Memory B cell (primary cell): ENCODE measurements around the gene MOV10L1.
"Not testable (repeated sequence)": the region's sequence is repeated elsewhere in the genome, so short reads cannot be mapped to it uniquely, and the experiment has no call there.

Source experiments
- ATAC-seq: fragments of 150-1000 bp; cut with Tn5 transposase; 2 replicates; pipeline ENCODE4 v1.10.0; 2021; ENCODE audit warnings: low read depth, mild to moderate bottlenecking, moderate library complexity
- DNase-seq, 2 donors: peaks; one replicate each; pipeline ENCODE4 v3.0.0; 2022; ENCODE audit warnings: low spot score in 2 of 2
- H3K27ac Mint-ChIP-seq: one replicate; pipeline ENCODE4 v1.8.0; 2022; ENCODE audit warnings: mild to moderate bottlenecking, moderate library complexity, mixed read lengths
- H3K27me3 Mint-ChIP-seq: one replicate; pipeline ENCODE4 v1.8.0; 2022; ENCODE audit warnings: mixed read lengths
- H3K36me3 Mint-ChIP-seq: one replicate; pipeline ENCODE4 v1.8.0; 2022; ENCODE audit warnings: mild to moderate bottlenecking, mixed read lengths
- H3K4me1 Mint-ChIP-seq: one replicate; pipeline ENCODE4 v1.8.0; 2022; ENCODE audit warnings: mixed read lengths
- H3K4me3 Mint-ChIP-seq: one replicate; pipeline ENCODE4 v1.8.0; 2022; ENCODE audit warnings: mild to moderate bottlenecking, moderate library complexity, mixed read lengths
- H3K9me3 Mint-ChIP-seq: one replicate; pipeline ENCODE4 v1.8.0; 2022; ENCODE audit warnings: mixed read lengths

The MOV10L1 gene

DNA sequence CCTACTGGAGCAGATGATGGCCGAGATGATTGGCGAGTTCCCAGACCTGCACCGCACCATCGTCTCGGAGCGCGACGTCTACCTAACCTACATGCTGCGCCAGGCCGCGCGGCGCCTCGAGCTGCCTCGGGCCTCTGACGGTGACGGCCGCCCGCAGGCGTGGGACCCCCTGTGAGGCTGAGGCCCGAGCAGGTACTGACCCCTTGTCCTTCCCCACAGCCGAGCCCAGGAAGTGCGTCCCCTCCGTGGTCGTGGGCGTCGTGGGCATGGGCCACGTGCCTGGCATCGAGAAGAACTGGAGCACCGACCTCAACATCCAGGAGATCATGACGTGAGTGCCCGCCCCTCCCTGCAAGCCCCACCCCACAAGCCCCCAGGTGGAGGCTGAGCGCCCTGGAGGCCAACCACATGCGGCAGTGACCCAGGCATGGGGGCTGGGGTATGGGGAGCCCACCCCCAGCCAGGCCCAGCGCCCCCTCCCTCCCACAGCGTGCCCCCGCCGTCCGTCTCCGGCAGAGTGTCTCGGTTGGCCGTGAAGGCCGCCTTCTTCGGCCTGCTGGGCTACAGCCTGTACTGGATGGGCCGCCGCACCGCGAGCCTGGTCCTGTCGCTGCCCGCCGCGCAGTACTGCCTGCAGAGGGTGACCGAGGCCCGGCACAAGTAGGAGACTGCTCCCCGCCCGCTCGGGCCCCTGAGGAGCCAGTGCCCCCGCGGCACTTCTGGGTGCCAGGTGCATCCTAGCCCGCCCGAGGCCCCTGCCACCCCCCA, 108.2 kb downstream of the MOV10L1 start:
- Mint-ChIP-seq H3K4me1 (peaks cover 4% of the 10 kb centered on the region), H3K27ac (no peak overlapping the region), H3K4me3 (no peak overlapping the region), H3K9me3 (no peaks in the 10 kb centered on the region), H3K27me3 (no peaks in the 10 kb centered on the region), H3K36me3 (peaks cover under 1% of the 10 kb centered on the region)
- ATAC-seq (no peak), DNase-seq (no peak)

DNA sequence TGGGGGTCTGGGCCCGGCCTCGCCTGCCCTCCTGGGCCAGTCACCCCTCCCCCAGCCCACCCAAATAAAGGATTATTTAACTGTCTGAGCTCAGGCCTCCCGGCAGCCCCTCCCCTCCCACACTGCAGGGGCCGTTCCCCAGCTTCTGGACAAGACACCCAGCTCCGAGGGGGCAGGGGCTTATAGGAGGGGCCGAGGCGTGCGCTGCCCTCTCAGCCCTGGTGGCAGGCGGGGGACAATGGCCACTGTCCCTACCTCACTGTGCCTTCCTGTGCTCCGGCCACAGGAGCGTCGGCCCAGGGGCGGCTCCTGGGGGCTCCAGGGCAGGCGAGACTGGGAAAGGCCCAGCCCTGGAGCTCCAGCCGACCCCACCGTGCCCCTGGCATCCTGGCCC, 108.8 kb downstream of the MOV10L1 start:
- H3K4me3 Mint-ChIP-seq, result no peak overlapping the region
- H3K36me3 Mint-ChIP-seq, result peaks cover 5% of the 10 kb centered on the region
- H3K9me3 Mint-ChIP-seq, result no peaks in the 10 kb centered on the region
- DNase-seq (no peak), ATAC-seq (no peak)
- H3K4me1 Mint-ChIP-seq, result peaks cover 3% of the 10 kb centered on the region
- no peaks in the 10 kb centered on the region for H3K27me3 Mint-ChIP-seq
- no peak overlapping the region for H3K27ac Mint-ChIP-seq

- Mint-ChIP-seq H3K4me1 (peaks cover 5% of the 10 kb centered on the region), H3K36me3 (peaks cover 5% of the 10 kb centered on the region), H3K27me3 (no peaks in the 10 kb centered on the region), H3K9me3 (no peaks in the 10 kb centered on the region), H3K27ac (peak overlapping the region; percentile 85), H3K4me3 (peak overlapping the region; percentile 75)
- no peak for DNase-seq
- ATAC-seq, result no peak
Measured at GRCh38 chr22:50199251-50199721, 109.5 kb downstream of the MOV10L1 start.

DNA sequence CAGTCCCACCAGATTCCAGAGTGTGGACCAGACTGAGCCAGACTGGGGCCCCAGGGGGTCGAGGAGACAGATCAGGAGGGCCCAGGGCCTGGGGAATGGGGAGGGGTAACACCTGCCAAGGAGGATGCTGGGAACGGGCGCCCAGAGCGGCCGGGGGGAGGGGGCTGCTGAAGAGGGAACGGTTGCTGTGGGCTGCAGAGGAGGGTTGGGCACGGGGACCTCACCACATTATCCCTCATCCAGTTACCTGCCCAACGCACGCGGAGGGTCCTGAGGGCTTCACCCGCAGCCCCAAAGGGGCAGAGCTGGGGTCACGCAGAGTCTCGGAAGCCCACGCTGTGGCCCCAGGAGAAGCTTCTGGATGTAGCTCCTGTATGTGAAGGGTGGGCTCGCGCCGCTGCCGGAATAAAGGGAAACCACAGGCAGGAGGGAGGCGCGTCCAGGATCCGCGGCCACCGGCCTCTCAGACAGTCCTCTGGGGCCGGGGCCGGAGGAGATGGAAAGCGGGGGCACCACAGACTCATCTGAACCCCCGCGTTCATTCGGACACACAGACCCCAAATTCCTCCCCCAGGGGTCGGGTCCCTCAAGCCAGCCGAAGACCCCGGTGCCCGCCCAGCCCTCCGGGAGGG, 110.1 kb downstream of the MOV10L1 start:
- no peaks in the 10 kb centered on the region for H3K9me3 Mint-ChIP-seq
- H3K27ac Mint-ChIP-seq, result peak overlapping the region; percentile 85
- peaks cover 9% of the 10 kb centered on the region for H3K36me3 Mint-ChIP-seq
- ATAC-seq, result no peak
- DNase-seq, result no peak
- peaks cover 9% of the 10 kb centered on the region for H3K4me1 Mint-ChIP-seq
- H3K4me3 Mint-ChIP-seq, result peak overlapping the region; percentile 75
- no peaks in the 10 kb centered on the region for H3K27me3 Mint-ChIP-seq

DNA sequence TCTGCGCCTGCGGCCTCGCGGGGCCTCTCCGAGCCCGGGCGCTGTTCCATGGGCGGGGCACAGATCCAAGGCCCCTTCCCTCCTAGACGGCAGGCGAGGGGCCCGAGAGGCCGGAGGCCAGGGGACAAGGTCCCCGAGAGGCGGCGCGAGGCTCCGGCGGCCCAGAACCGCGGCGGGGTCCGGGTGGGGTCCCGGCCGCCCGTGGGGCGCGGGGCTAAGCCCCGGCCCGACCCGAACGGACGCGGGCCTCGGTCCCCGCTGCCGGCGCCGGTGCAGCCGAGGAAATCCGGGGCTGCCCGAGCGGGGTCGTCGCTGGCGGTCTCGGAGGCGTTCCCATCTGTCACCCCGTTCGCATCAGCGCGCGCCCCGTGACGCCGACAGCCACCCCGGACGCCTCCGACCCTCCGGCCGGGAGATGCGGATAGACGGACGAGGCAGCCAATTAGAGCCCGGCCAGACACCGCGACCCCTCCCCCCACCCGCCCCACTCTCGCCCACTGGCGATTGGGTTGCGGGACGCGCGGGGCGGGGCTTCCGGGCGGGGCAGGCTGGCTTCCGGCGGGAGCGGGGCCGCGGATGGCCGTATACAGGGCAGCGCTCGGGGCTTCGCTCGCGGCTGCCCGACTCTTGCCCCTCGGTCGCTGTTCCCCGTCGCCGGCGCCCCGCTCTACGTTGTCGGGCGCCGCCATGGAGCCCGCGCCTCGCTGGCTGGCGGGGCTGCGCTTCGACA, 110.8 kb downstream of the MOV10L1 start, which contains the start of gene SELENOO:
Gene SELENOO (plus strand): TSS at position 551 of the 730 bp plus-strand sequence. CDS start 26 bp downstream, at position 577.
- no peaks in the 10 kb centered on the region for H3K9me3 Mint-ChIP-seq
- no peaks in the 10 kb centered on the region for H3K27me3 Mint-ChIP-seq
- H3K4me1 Mint-ChIP-seq, result peaks cover 11% of the 10 kb centered on the region
- peaks cover 12% of the 10 kb centered on the region for H3K36me3 Mint-ChIP-seq
- DNase-seq, result peak; percentile 84 to 89
- ATAC-seq, result peak; percentile 89
- peak within 1 kb of the TSS; percentile 84 for H3K4me3 Mint-ChIP-seq
- peak within 1 kb of the TSS; percentile 85 for H3K27ac Mint-ChIP-seq

DNA sequence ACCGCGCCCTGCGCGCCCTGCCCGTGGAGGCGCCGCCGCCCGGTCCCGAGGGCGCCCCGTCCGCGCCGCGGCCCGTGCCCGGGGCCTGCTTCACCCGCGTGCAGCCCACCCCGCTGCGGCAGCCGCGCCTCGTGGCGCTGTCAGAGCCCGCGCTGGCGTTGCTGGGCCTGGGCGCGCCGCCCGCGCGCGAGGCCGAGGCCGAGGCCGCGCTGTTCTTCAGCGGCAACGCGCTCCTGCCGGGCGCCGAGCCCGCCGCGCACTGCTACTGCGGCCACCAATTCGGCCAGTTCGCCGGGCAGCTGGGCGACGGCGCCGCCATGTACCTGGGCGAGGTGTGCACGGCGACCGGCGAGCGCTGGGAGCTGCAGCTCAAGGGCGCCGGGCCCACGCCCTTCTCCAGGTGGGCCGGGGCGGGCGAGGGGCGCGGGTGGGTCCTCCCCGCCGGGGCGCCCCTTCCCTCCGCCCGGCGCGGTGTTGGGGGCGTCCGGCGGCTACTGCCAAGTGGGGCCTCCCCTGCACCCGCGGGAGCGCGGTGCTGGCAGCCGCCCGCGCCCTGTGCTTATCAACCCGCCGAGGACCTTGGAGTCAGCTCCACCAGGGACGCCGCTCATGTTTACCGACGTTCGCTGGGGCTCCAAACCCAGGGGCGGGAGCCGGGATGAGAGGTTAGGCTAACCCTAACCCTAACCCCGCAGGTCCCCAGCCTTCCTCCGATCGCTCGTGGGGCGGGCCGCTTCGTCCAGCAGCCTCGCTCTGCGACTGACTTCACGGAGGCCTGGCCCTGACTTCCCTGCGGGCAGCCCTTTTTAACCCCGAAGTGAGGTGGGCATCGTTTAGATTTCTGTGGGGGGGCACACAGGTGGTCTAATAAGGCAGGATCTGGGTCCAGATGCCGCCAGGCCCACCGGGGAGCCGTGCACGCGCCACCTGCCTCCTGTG, 111.7 kb downstream of the MOV10L1 start:
- Mint-ChIP-seq H3K27ac (no peak overlapping the region), H3K9me3 (no peaks in the 10 kb centered on the region), H3K4me1 (peaks cover 11% of the 10 kb centered on the region), H3K27me3 (no peaks in the 10 kb centered on the region), H3K36me3 (peaks cover 12% of the 10 kb centered on the region), H3K4me3 (peak overlapping the region; percentile 79)
- DNase-seq, result no peak
- peak; percentile 28 for ATAC-seq

- H3K27me3 Mint-ChIP-seq, result no peaks in the 10 kb centered on the region
- H3K36me3 Mint-ChIP-seq, result peaks cover 12% of the 10 kb centered on the region
- peaks cover 11% of the 10 kb centered on the region for H3K4me1 Mint-ChIP-seq
- peak overlapping the region; percentile 79 for H3K4me3 Mint-ChIP-seq
- H3K9me3 Mint-ChIP-seq, result no peaks in the 10 kb centered on the region
- no peak overlapping the region for H3K27ac Mint-ChIP-seq
- no peak for ATAC-seq
- DNase-seq, result no peak
Measured at GRCh38 chr22:50202130-50202666, 112.4 kb downstream of the MOV10L1 start.

- Mint-ChIP-seq H3K36me3 (peaks cover 12% of the 10 kb centered on the region), H3K27me3 (no peaks in the 10 kb centered on the region), H3K27ac (no peak overlapping the region), H3K9me3 (no peaks in the 10 kb centered on the region), H3K4me3 (no peak overlapping the region), H3K4me1 (peaks cover 19% of the 10 kb centered on the region)
- DNase-seq (no peak), ATAC-seq (no peak)
Measured at GRCh38 chr22:50203288-50203687, 113.5 kb downstream of the MOV10L1 start.

DNA sequence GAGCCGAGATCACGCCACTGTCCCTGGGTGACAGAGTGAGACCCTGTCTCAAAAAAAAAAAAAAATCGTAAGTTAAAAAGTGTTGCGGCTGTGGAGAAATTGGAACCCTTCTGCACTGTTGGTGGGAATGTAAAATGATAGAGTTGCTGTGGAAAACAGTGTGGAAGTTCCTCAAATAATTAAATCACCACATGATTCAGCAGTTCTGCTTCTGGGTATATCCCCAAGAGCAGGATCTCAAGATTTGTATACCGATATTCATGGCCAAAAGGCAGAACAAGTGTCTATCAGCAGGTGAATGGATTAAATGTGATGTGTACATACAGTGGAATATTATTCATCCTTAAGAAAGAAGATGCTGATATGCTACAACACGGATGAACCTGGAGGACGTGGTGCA, 114.8 kb downstream of the MOV10L1 start:
- H3K4me3 Mint-ChIP-seq, result no peak overlapping the region
- peak overlapping the region; percentile 56 for H3K27ac Mint-ChIP-seq
- no peaks in the 10 kb centered on the region for H3K9me3 Mint-ChIP-seq
- no peak for DNase-seq
- no peak for ATAC-seq
- H3K27me3 Mint-ChIP-seq, result no peaks in the 10 kb centered on the region
- H3K36me3 Mint-ChIP-seq, result peaks cover 12% of the 10 kb centered on the region
- peaks cover 19% of the 10 kb centered on the region for H3K4me1 Mint-ChIP-seq

DNA sequence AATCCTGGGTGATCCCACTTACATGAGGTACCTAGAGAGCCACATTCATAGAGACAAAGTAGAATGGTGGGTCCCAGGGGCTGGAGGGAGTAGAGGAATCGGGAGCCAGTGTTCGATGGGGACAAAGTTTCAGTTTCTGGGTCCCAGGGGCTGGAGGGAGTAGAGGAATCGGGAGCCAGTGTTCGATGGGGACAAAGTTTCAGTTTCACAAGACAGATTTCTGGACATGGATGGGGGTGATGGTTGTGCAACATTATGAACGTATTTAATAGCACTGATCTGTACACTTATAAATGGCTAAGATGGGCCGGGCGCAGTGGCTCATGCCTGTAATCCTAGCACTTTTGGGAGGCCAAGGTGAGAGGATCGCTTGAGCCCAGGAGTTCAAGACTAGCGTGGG, 115.2 kb downstream of the MOV10L1 start:
- not testable (repeated sequence) for DNase-seq, ATAC-seq, H3K27me3 Mint-ChIP-seq, H3K4me3 Mint-ChIP-seq, H3K9me3 Mint-ChIP-seq
- peaks cover 23% of the 10 kb centered on the region for H3K4me1 Mint-ChIP-seq
- peak overlapping the region; percentile 56 for H3K27ac Mint-ChIP-seq
- peaks cover 15% of the 10 kb centered on the region for H3K36me3 Mint-ChIP-seq

DNA sequence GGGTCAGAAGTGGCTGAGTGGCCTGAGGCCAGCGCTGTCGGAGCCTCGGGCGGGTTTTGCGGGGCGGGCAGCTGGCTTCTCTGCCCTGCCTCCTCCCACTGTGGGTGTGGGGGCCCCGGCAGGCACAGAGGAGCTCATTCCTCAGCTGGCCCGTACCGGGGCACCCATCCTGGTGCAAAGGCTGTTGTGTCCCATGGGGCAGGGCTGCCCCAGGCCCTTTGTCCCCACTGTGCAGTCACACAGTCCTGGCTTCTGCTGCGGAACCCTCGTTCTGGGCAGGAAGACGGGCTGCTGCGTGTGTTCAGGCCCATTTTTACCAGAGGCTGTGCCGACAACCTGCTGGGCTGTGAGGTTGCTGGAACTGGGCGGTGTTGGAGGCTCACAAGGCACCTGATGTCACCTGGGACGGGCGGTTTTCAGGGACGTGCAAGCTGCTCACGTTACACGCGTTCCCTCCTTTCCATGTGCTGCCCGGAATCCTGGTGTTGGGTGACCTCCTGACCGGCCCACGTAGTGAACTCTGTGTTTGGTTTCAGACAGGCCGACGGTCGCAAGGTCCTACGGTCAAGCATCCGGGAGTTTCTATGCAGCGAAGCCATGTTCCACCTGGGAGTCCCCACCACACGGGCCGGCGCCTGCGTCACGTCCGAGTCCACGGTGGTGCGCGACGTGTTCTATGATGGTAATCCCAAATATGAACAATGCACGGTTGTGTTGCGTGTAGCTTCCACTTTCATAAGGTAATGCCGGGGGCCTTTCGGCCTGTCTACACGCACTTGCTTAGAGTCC, 116.2 kb downstream of the MOV10L1 start:
- H3K4me1 Mint-ChIP-seq, result peaks cover 23% of the 10 kb centered on the region
- H3K9me3 Mint-ChIP-seq, result no peaks in the 10 kb centered on the region
- H3K4me3 Mint-ChIP-seq, result no peak overlapping the region
- no peaks in the 10 kb centered on the region for H3K27me3 Mint-ChIP-seq
- peaks cover 15% of the 10 kb centered on the region for H3K36me3 Mint-ChIP-seq
- DNase-seq (no peak), ATAC-seq (no peak)
- H3K27ac Mint-ChIP-seq, result no peak overlapping the region

DNA sequence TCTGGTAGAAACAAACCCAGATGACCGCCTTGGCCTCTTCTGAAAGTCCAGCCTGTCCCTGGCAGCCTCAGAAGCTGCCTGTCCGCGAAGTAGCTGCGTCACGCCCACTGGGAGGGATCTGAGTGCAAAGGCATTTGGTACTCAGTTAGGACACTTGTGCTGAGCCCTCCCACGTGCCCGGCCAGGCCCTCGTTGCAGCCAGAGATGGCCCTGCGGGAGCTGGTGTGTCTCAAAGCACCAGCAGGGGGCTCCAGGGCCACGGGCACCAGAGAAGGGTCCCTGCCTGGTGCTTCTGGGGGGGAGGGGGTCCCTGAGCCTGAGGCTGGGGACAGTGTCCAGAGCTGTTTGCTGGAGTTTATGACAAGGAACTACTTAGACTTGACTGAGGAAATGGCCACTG, 116.8 kb downstream of the MOV10L1 start:
- Mint-ChIP-seq H3K4me1 (peaks cover 23% of the 10 kb centered on the region), H3K27ac (no peak overlapping the region), H3K4me3 (no peak overlapping the region), H3K27me3 (no peaks in the 10 kb centered on the region), H3K36me3 (peaks cover 15% of the 10 kb centered on the region), H3K9me3 (no peaks in the 10 kb centered on the region)
- DNase-seq, result no peak
- no peak for ATAC-seq
